Measurements from ENCODE around the gene DPP6.

Gene DPP6

GRCh38 chr7:154781369-154782303 is 729.4 kb downstream of the DPP6 start:
- FAIRE-seq = no peak

- no peak for FAIRE-seq
Measured at GRCh38 chr7:154783281-154783909, 731.2 kb downstream of the DPP6 start.

- no peak for FAIRE-seq
Measured at GRCh38 chr7:154785898-154786297, 733.7 kb downstream of the DPP6 start.

- FAIRE-seq = no peak
Measured at GRCh38 chr7:154789404-154789803, 737.2 kb downstream of the DPP6 start.

- FAIRE-seq = no peak
Measured at GRCh38 chr7:154791611-154792010, 739.4 kb downstream of the DPP6 start.

- no peak for FAIRE-seq
Measured at GRCh38 chr7:154792436-154793055, 740.3 kb downstream of the DPP6 start.

- FAIRE-seq = no peak
Measured at GRCh38 chr7:154794147-154794780, 742.1 kb downstream of the DPP6 start.

GRCh38 chr7:154795014-154795413 is 742.8 kb downstream of the DPP6 start:
- no peak for FAIRE-seq

GRCh38 chr7:154795437-154795836 is 743.2 kb downstream of the DPP6 start:
- no peak for FAIRE-seq

GRCh38 chr7:154804449-154804848 is 752.3 kb downstream of the DPP6 start:
- FAIRE-seq = no peak

GRCh38 chr7:154812027-154812426 is 759.8 kb downstream of the DPP6 start:
- no peak for FAIRE-seq

- FAIRE-seq = no peak
Measured at GRCh38 chr7:154817224-154817896, 765.2 kb downstream of the DPP6 start.

- no peak for FAIRE-seq
Measured at GRCh38 chr7:154827007-154827406, 774.8 kb downstream of the DPP6 start.

- FAIRE-seq = no peak
Measured at GRCh38 chr7:154832557-154833138, 780.5 kb downstream of the DPP6 start.

GRCh38 chr7:154836021-154836448 is 783.8 kb downstream of the DPP6 start:
- FAIRE-seq = no peak

- no peak for FAIRE-seq
Measured at GRCh38 chr7:154837087-154837486, 784.9 kb downstream of the DPP6 start.

- FAIRE-seq = no peak
Measured at GRCh38 chr7:154837622-154838021, 785.4 kb downstream of the DPP6 start.

GRCh38 chr7:154840086-154840485 is 787.9 kb downstream of the DPP6 start:
- FAIRE-seq = no peak

GRCh38 chr7:154841731-154842331 is 789.6 kb downstream of the DPP6 start:
- FAIRE-seq = no peak

- no peak for FAIRE-seq
Measured at GRCh38 chr7:154842591-154842990, 790.4 kb downstream of the DPP6 start.

- FAIRE-seq = no peak
Measured at GRCh38 chr7:154843670-154844237, 791.6 kb downstream of the DPP6 start.

Data from G401.6 (cell line).